B cell (primary cell): ENCODE measurements around the gene BARX1. TPM values are rescaled to one million over a fixed set of nuclear protein-coding genes. Genes with fewer than 3 reads are reported as not detected.
A peak's percentile ranks its signal among the peaks of the same experiment; 100 is the strongest.

Source experiments
- ATAC-seq: fragments of 200-7000 bp; cut with Tn5 transposase; one replicate; pipeline ENCODE4 v1.10.0; 2021; ENCODE audit warnings: low read depth, mild to moderate bottlenecking, moderate number of reproducible peaks, moderate library complexity
- CTCF ChIA-PET: fragments of 350-600 bp; sonication (Branson Sonifier 250); formaldehyde crosslinking; loops from one replicate; lab custom pipeline; 2021; ENCODE audit warnings: antibody characterized with exemption, inconsistent platforms; lab: Charles Lee
- POLR2A ChIA-PET: fragments of 350-600 bp; sonication (Branson Sonifier 250); formaldehyde crosslinking; loops from one replicate; lab custom pipeline; 2021; ENCODE audit warnings: antibody characterized with exemption; lab: Charles Lee
- DNase-seq: peaks from one replicate; pipeline ENCODE4 v3.0.0; 2013
- H2AFZ ChIP-seq: 2 replicates; pipeline ENCODE4 v1.6.1; 2012; ENCODE audit warnings: mild to moderate bottlenecking, low read depth, low read length; ENCODE audit not compliant: insufficient read depth, poor library complexity, severe bottlenecking
- H3K27ac ChIP-seq, 2 donors: 1 replicate in 1 of 2; 2 replicates in 1 of 2; pipeline ENCODE4 v1.5.1; 2012 to 2013; ENCODE audit warnings: low read length in 2 of 2, mild to moderate bottlenecking in 2 of 2, moderate library complexity in 1 of 2
- H3K27me3 ChIP-seq, 4 experiments: fragments of 200-600 bp in 1 of 4; sonication (generic) in 1 of 4; replicated peaks in 1 of 4; 1 replicate in 2 of 4; 2 replicates in 2 of 4; pipeline versions ENCODE4 v1.6.1 to v1.7.0; 2013 to 2016; ENCODE audit warnings: low read length in 3 of 4, mild to moderate bottlenecking in 2 of 4, mixed read lengths in 1 of 4, moderate library complexity in 1 of 4; ENCODE audit not compliant: insufficient read depth in 4 of 4, control insufficient read depth in 3 of 4; ENCODE audit errors: control extremely low read depth in 1 of 4
- H3K36me3 ChIP-seq, 2 experiments: replicated peaks in 1 of 2; 1 replicate in 1 of 2; 2 replicates in 1 of 2; pipeline versions ENCODE4 v1.6.1 to v1.7.1; 2013; ENCODE audit warnings: low read length in 1 of 2; ENCODE audit not compliant: insufficient read depth in 2 of 2, control insufficient read depth in 1 of 2; ENCODE audit errors: control extremely low read depth in 1 of 2, extremely low read depth in 1 of 2
- H3K4me1 ChIP-seq, 2 donors: fragments of 200-600 bp in 1 of 2; sonication (generic) in 1 of 2; 1 replicate in 1 of 2; 2 replicates in 1 of 2; pipeline versions ENCODE4 v1.5.1 to v1.6.1; 2013 to 2017; ENCODE audit warnings: low read length in 2 of 2; ENCODE audit not compliant: control insufficient read depth in 2 of 2, insufficient read depth in 2 of 2
- H3K4me2 ChIP-seq: replicated peaks from 2 replicates; pipeline ENCODE3; 2012; ENCODE audit warnings: mild to moderate bottlenecking, low read depth, low read length; ENCODE audit not compliant: poor library complexity, severe bottlenecking
- H3K4me3 ChIP-seq, 5 experiments: fragments of 200-600 bp in 1 of 5; sonication (generic) in 1 of 5; 1 replicate in 3 of 5; 2 replicates in 2 of 5; pipeline versions ENCODE4 v1.5.1 to v1.7.0; 2011 to 2016; ENCODE audit warnings: low read length in 4 of 5, mild to moderate bottlenecking in 4 of 5, low read depth in 2 of 5, control low read depth in 1 of 5, moderate library complexity in 1 of 5; ENCODE audit not compliant: insufficient read depth in 1 of 5; ENCODE audit errors: control extremely low read depth in 1 of 5, extremely low read depth in 1 of 5
- H3K79me2 ChIP-seq: fragments of 200-600 bp; sonication (generic); one replicate; pipeline ENCODE4 v1.6.0; 2016; ENCODE audit warnings: low read length; ENCODE audit not compliant: control insufficient read depth, insufficient read depth
- H3K9ac ChIP-seq: fragments of 200-600 bp; sonication (generic); 2 replicates; pipeline ENCODE4 v1.6.1; 2017; ENCODE audit warnings: mild to moderate bottlenecking, low read length, moderate library complexity
- H3K9me3 ChIP-seq, 3 donors: one replicate each; pipeline versions ENCODE4 v1.6.1 to v1.7.1; 2013; ENCODE audit warnings: low read length in 2 of 3; ENCODE audit not compliant: control insufficient read depth in 2 of 3, insufficient read depth in 1 of 3; ENCODE audit errors: control extremely low read depth in 1 of 3
- H4K20me1 ChIP-seq: 2 replicates; pipeline ENCODE4 v1.6.0; 2012; ENCODE audit warnings: mild to moderate bottlenecking, low read length; ENCODE audit not compliant: insufficient read depth, control insufficient read depth, poor library complexity, severe bottlenecking
- H3K27ac Mint-ChIP-seq: one replicate; pipeline ENCODE4 v1.8.0; 2021; ENCODE audit warnings: mixed read lengths
- H3K27me3 Mint-ChIP-seq: one replicate; pipeline ENCODE4 v1.8.0; 2021; ENCODE audit warnings: mixed read lengths
- H3K4me1 Mint-ChIP-seq: one replicate; pipeline ENCODE4 v1.8.0; 2021; ENCODE audit warnings: mixed read lengths
- H3K4me3 Mint-ChIP-seq: one replicate; pipeline ENCODE4 v1.8.0; 2021; ENCODE audit warnings: mixed read lengths
- H3K9me3 Mint-ChIP-seq: one replicate; pipeline ENCODE4 v1.8.0; 2022; ENCODE audit warnings: mixed read lengths; ENCODE audit not compliant: insufficient read depth
- CTCF ChIP-seq: fragments of 200-600 bp; IDR thresholded peaks from one replicate; pipeline ENCODE4 v1.8.0; 2022; ENCODE audit warnings: antibody characterized with exemption, mild to moderate bottlenecking
- EZH2 ChIP-seq: IDR thresholded peaks from 2 replicates; pipeline ENCODE4 v1.6.1; 2012; ENCODE audit warnings: borderline replicate concordance, low read depth, mild to moderate bottlenecking, moderate library complexity, low read length; ENCODE audit not compliant: insufficient read depth, poor library complexity, severe bottlenecking
- WGBS: methylation state at CpG from one replicate; pipeline ENCODE4 v1.1.5; 2013; ENCODE audit warnings: missing lambda C conversion rate; ENCODE audit not compliant: insufficient coverage; 5-methylcytosine and 5-hydroxymethylcytosine counted together
- intact Hi-C: fragments of 100-400 bp; cut with micrococcal nuclease; formaldehyde crosslinking; loops from one replicate; pipeline ENCODE4 v1.10.0; 2022
- polyA plus RNA-seq: library from polyadenylated mRNA; depleted of rRNA; stranded (reverse); fragments of >200 nt; gene quantifications from 2 replicates; pipeline ENCODE4 v1.2.3, GENCODE V29; 2012
- total RNA-seq, 2 donors: library from RNA; stranded (reverse); fragments of 120-200 nt in 1 of 2; gene quantifications; 1 replicate in 1 of 2; 2 replicates in 1 of 2; pipeline versions ENCODE4 v1.2.3 to v1.2.4, GENCODE V29; 2013 to 2022

Gene BARX1
- total and polyA plus RNA-seq, 2 donors (not counting 1 experiment from before 2014, with no cell fraction given) = not detected

- TF ChIP-seq CTCF (no peak), EZH2 (no peak)
- H4K20me1 ChIP-seq = no peaks in the 10 kb centered on the region
- no peak overlapping the region for H3K27ac Mint-ChIP-seq
- peaks cover 0 to 28% (median 0%) of the 10 kb centered on the region in 3 donors for H3K9me3 ChIP-seq
- H3K27me3 Mint-ChIP-seq = peaks cover 61% of the 10 kb centered on the region
- H3K4me1 ChIP-seq = peaks cover 41 to 45% of the 10 kb centered on the region in 2 donors
- CTCF ChIA-PET = interaction anchor here (0.8 to 5.6 kb wide), 4 partner anchors 10 to 287 kb away, joined by 3 to 60 read pairs (median 9); no protein-coding TSS in a partner anchor
- intact Hi-C loops = loop anchor here (2.0 to 5.0 kb wide), 3 partner anchors 135 to 1000 kb away; no protein-coding TSS in a partner anchor
- no CpG with 5 or more reads among the region's 1 CpG for WGBS
- H3K4me3 Mint-ChIP-seq = peak overlapping the region; percentile 45
- POLR2A ChIA-PET = no interaction called here
- no peak overlapping the region for H3K9ac ChIP-seq
- no peaks in the 10 kb centered on the region for H3K79me2 ChIP-seq
- H3K4me2 ChIP-seq = no peak overlapping the region
- H3K27me3 ChIP-seq = peaks cover 0 to 80% (median 50%) of the 10 kb centered on the region in 4 experiments
- DNase-seq (no peak), ATAC-seq (no peak)
- no peak overlapping the region for H3K4me3 ChIP-seq
- H2AFZ ChIP-seq = no peak overlapping the region
- peaks cover 35% of the 10 kb centered on the region for H3K4me1 Mint-ChIP-seq
- H3K9me3 Mint-ChIP-seq = no peaks in the 10 kb centered on the region
- H3K27ac ChIP-seq = no peak overlapping the region
- no peaks in the 10 kb centered on the region for H3K36me3 ChIP-seq
These were observed 6.9 kb upstream of the BARX1 start for GRCh38 chr9:93962017-93962416.

- intact Hi-C loops = loop anchor here (5.0 kb wide), 1 partner anchor 999 kb away; no protein-coding TSS in a partner anchor
- Mint-ChIP-seq H3K4me1 (peaks cover 36% of the 10 kb centered on the region), H3K9me3 (no peaks in the 10 kb centered on the region), H3K27ac (no peak overlapping the region), H3K4me3 (peak overlapping the region; percentile 63), H3K27me3 (peaks cover 64% of the 10 kb centered on the region)
- Histone ChIP-seq H2AFZ (peak overlapping the region; percentile 47), H3K27me3 (peaks cover 0 to 88% (median 58%) of the 10 kb centered on the region in 4 experiments), H4K20me1 (no peaks in the 10 kb centered on the region), H3K4me1 (peaks cover 45 to 50% of the 10 kb centered on the region in 2 donors), H3K36me3 (no peaks in the 10 kb centered on the region), H3K9me3 (peaks cover 0 to 36% (median 0%) of the 10 kb centered on the region in 3 donors), H3K9ac (no peak overlapping the region), H3K79me2 (no peaks in the 10 kb centered on the region), H3K4me2 (peak overlapping the region; percentile 74), H3K4me3 (no peak overlapping the region), H3K27ac (no peak overlapping the region)
- ATAC-seq = no peak
- DNase-seq = peak; percentile 33
- ChIA-PET POLR2A (no interaction called here), CTCF (interaction anchor here (1.1 to 5.6 kb wide), 3 partner anchors 10 to 286 kb away, joined by 3 to 60 read pairs (median 14); no protein-coding TSS in a partner anchor)
- TF ChIP-seq CTCF (no peak), EZH2 (no peak)
- WGBS = 25% methylated on average over 10 of the region's 11 CpGs
These were observed 6.1 kb upstream of the BARX1 start for GRCh38 chr9:93960971-93961841.
